C4-2B (cell line): Measurements from ENCODE around the gene ST8SIA5.

ENCODE experiments used
- ZFX ChIP-seq: fragments of 450-650 bp; IDR thresholded peaks from 2 replicates; pipeline ENCODE4 v1.6.1; 2017
- TF ChIP-seq, protein P1 (sequence below): fragments of 450-650 bp; conservative IDR thresholded peaks from 2 replicates; pipeline ENCODE4 v1.5.1; 2017; ENCODE audit warnings: mild to moderate bottlenecking

DNA sequence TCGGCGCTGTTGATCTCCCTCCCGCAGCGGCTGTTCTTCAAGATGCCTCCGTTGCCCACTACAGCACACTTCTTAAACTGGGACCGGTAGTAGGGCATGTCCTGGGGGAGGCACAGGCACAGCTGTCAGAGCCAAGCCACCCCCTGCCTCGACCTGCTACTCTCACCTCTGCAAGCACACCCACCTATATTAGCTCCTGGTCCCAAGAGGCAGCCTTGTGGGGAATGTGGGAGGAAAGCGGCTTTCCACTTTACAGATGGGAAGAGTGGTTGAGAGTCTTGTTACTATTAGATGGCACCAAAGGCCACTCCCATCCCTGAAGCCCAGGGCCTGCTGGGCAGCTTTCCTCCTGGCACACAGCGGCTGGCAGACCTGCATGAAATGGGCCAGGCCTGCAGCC, 70.7 kb downstream of the ST8SIA5 start:
- TF ChIP-seq, protein P1, sequence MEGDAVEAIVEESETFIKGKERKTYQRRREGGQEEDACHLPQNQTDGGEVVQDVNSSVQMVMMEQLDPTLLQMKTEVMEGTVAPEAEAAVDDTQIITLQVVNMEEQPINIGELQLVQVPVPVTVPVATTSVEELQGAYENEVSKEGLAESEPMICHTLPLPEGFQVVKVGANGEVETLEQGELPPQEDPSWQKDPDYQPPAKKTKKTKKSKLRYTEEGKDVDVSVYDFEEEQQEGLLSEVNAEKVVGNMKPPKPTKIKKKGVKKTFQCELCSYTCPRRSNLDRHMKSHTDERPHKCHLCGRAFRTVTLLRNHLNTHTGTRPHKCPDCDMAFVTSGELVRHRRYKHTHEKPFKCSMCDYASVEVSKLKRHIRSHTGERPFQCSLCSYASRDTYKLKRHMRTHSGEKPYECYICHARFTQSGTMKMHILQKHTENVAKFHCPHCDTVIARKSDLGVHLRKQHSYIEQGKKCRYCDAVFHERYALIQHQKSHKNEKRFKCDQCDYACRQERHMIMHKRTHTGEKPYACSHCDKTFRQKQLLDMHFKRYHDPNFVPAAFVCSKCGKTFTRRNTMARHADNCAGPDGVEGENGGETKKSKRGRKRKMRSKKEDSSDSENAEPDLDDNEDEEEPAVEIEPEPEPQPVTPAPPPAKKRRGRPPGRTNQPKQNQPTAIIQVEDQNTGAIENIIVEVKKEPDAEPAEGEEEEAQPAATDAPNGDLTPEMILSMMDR: no peak
- TF ChIP-seq ZFX: no peak
